PFSK-1 (cell line): ENCODE data around the gene MTA3.

Experiments used
- POLR2AphosphoS5 ChIP-seq: IDR thresholded peaks from 2 replicates; pipeline ENCODE4 v1.6.1; 2012; ENCODE audit warnings: low read depth, mild to moderate bottlenecking, control low read depth, low read length, moderate library complexity
- TAF1 ChIP-seq: IDR thresholded peaks from 2 replicates; pipeline ENCODE4 v1.6.1; 2012; ENCODE audit warnings: low read length, control low read depth, borderline replicate concordance; ENCODE audit not compliant: insufficient read depth

GRCh38 chr2:42607101-42607637, 38.7 kb downstream of the MTA3 start:
- TF ChIP-seq POLR2AphosphoS5 = no peak
- no peak for TF ChIP-seq TAF1
